Stimulated activated naive CD8-positive, alpha-beta T cell treated with anti-CD3 and anti-CD28 coated beads, Interleukin-15, Interleukin-2, amounts not matched to agents 100 U/mL and 50 U/mL, for 24 hours (primary cell): Measurements from ENCODE around the gene TAS2R16.

ENCODE experiments used
- ATAC-seq: fragments of 150-1000 bp; cut with Tn5 transposase; one replicate; pipeline ENCODE4 v1.10.0; 2021
- DNase-seq: peaks from one replicate; pipeline ENCODE4 v3.0.0; 2021

TAS2R16 gene, protein sequence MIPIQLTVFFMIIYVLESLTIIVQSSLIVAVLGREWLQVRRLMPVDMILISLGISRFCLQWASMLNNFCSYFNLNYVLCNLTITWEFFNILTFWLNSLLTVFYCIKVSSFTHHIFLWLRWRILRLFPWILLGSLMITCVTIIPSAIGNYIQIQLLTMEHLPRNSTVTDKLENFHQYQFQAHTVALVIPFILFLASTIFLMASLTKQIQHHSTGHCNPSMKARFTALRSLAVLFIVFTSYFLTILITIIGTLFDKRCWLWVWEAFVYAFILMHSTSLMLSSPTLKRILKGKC

DNA sequence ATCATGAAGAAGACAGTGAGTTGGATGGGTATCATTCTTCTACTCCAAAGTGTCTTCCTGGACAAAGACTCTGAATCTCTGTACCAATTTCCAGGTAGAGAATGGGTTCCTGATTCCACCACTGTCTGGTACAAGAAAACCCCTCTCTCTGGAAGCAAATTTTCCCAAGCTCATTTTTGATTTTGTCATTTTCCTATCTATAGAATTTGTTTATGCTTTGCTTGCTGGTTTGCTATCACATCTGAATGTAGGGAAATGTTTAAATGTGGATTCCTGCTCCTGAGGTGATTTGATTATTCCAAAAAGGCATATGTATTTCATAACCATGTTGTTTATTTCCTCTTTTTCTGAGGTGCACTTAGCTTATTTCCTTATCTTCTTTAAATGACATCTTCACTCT, at the start of gene TAS2R16:
TAS2R16 (minus strand) TSS at position 101 of the 400 bp plus-strand sequence; CDS start at position 35, 66 bp downstream.
- DNase-seq: no peak
- ATAC-seq: no peak

DNA sequence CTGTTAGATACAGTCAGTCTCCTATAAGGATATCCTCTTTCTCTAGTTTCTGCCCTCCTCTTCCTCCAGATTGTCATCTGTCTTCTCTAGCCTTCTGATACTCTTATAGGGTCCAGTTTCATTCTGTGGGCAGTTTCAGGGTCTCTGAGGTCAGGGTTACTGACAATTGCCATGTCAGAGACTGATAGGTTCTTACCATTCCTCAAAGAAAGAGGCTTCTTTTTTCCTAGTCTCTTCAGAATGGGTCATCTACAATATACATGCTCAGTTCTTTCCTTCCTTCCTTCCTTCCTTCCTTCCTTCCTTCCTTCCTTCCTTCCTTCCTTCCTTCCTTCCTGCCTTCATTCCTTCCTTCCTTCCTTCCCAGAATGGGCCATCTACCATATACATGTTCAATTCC, 48.1 kb upstream of the TAS2R16 start:
- no peak for ATAC-seq

DNA sequence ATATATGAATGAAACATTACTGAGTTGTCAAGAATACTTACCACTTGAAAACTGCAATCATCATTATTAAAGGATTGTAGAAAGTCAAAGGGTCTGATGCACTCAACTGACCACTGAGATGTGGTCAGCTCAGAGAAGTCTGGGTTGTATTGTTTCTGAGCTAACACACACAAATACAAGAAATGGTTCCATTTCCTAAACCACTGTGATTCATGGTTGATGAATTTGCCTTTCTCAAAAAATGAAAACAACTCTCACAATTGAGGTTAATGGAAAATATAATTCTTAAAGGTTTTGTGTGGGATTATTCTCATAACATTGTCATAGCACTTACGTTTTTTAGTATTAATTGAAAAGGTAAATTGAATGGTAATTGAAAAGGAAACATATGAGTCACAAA, 45.6 kb upstream of the TAS2R16 start:
- DNase-seq (no peak), ATAC-seq (no peak)

More for the DNA sequence above, 48.1 kb upstream of the TAS2R16 start:
- no peak for DNase-seq

DNA sequence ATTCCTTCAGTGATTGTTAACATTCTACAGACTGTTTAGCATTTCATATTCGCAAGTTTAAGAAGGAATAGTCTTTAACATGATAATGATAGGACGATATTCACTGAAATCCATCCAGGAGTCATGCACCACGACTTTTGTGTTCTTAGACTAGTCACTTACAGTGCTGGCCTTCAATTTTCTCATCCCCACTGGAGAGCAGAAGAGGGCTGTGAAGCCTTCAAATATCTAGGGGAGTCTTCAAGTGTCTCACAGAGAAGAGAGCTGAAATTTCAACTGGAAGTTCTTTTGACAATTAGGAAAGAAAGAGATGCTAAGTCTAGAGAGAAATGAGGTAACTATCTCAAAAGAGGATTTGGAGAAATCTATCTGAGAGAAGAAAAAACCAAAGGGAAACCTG, 43.8 kb upstream of the TAS2R16 start:
- ATAC-seq: no peak

DNA sequence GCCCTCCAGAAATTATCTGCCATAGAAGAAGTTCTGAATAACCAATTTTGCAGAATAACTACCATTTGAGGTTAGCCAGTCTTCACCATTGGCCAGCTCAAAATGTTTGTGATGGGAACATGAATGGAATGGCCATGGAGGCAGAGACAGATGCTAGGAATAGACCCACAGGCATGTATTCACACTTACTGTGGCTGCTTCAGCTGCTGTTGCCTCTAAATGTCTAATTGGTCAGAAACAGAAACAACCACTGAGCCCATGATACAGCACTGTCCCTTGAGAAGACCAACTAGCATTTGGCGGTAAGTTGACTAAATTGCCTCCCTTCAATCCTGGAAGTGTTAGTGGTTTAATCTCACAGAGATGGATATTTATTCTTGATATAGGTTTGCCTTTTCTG, 38.6 kb upstream of the TAS2R16 start:
- ATAC-seq (no peak), DNase-seq (no peak)

More for the DNA sequence above, 43.8 kb upstream of the TAS2R16 start:
- DNase-seq: no peak

DNA sequence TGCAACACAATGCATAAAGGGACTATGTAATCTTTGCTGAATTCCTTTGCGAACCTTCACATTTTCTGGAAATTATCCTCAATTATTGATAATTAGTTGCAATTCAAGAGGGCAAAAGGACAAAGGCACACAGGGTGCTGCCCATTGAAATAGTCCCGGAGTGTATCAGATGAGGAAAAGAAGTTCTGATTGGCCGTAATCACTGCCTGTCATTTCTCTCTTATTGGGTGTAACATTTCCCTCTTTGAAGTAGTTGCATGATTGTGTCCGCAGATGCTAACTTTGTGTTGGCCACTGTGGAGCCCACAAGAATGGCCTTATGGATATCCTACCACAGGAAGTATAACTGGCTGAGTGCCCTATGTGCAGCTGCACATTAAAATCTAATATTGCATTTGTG, 35.1 kb upstream of the TAS2R16 start:
- ATAC-seq: no peak
- DNase-seq: no peak

DNA sequence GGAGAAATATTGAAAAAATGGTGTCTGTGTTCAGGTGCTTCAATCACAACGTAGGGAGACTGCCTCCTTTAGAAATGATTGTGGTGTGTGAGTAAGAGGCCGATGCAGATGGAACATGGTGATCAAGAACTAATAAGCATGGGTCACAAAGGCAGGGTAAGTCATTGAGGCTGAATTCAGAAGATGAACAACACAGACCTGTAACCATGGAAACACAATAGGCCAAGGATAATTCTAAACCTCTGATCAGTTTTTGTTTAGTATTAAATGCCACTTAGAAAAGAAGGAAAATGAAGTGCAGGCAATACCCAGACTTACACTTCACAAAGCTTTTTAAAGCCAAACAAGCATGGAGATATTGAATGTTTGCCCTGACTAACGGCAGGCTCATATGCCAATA, 32.8 kb upstream of the TAS2R16 start:
- no peak for DNase-seq
- ATAC-seq: no peak

DNA sequence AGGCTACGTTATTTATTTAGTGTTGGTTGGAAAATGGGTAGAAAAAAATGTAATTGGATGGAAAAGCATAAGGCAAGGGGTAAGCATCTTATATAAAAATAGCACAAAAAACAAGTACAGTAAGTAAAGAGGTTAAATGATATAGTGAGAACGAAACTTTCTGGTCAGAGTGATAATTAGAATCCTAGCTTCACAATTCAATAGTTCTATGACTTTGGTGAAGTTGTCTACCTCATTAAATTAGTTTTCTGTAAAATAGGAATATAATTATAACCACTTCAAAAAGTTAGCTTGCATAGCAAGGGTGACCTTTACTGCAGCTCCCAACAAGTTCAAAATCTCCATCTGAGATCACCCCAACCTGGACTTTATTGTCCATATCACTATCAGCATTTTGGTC, 30.8 kb upstream of the TAS2R16 start:
- DNase-seq (no peak), ATAC-seq (no peak)

DNA sequence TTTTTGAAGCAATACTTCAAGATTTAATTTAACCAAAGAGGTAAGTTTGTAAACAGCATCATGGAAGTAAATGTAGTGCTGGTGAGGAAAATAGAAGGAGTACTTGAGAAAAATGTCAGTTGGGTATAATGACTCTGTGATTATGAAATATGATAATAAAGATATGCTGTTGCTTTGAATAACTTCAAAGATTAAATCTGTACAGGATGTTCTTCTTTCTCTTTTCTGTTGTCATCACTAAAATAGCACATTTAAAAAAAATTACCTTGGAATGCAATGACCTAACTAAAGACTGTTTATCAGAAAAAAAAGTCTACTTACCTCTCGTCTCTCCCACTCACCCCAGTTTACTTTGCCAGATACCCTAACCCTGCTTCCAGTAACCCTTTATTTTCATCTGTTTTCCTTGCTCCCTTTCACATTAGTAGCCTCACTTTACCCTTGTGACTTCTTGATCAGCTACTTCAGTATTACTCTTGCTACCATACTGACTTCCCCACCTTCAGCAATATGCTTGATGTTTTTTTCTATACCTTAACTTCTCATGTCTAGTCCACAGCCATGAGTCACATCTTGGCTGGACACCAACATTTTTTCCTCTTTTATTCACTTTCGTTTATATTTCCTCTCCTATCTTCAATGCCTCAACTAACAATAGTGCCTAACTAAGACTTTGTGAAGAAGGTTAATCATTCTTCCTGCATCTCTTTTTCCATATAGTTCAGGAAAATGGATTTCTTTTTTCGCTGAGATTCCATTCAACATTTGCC, 29.7 kb upstream of the TAS2R16 start:
- ATAC-seq (no peak), DNase-seq (no peak)

DNA sequence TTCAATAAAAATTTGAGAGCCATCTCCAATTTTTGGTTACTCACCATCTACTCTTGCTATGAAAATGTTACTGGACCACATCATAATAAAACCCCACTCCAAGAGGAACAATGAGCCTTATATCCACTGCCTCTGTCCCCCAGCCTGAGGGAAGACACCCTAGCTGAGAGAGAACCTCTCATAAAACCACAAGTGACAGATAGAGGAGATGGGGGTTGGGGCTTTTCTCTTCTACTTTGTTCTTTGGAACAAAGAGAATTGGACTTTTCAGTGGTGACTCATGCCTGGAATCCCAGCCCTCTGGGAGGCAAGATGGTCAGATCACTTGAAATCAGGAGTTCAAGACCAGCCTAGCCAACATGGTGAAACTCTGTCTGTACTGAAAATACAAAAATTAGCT, 27.6 kb upstream of the TAS2R16 start:
- DNase-seq (no peak), ATAC-seq (no peak)

DNA sequence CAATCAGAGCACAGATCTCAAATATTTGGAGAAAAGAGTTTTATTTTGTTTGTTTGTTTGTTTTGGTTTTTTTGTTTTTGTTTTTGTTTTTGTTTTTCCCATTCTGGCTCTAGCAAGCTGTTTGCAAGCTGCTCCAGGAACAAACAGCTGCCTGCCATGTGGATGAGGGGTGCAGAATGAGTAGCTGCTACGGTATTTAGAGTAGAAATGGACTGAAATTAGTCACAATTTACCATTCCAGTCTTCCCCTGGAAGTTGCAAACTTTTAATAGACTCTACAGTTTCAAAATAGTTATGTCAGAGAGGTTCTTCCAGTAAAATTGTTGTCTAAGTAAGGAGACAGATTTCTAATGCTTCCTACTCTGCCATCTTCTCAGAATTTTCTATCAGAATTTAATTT, 27.1 kb upstream of the TAS2R16 start:
- DNase-seq: no peak
- no peak for ATAC-seq

DNA sequence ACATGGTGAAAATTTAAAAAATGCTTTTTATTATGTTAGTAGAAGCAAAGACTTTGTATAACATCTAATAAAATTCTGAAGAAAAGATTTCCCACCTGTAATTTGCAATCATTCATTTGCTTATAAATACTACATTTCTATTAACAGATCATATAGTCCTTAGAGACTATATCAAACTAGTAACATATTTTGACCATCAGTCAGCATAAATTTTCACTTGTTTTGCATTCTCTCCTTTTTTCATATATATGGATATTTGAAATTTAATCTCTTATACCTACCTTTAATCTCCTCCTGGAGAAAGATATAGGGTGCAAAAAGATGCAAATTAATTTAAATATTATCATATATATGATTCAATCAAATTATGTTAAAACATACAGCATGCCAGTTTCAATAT, 16.9 kb upstream of the TAS2R16 start:
- no peak for DNase-seq
- no peak for ATAC-seq

DNA sequence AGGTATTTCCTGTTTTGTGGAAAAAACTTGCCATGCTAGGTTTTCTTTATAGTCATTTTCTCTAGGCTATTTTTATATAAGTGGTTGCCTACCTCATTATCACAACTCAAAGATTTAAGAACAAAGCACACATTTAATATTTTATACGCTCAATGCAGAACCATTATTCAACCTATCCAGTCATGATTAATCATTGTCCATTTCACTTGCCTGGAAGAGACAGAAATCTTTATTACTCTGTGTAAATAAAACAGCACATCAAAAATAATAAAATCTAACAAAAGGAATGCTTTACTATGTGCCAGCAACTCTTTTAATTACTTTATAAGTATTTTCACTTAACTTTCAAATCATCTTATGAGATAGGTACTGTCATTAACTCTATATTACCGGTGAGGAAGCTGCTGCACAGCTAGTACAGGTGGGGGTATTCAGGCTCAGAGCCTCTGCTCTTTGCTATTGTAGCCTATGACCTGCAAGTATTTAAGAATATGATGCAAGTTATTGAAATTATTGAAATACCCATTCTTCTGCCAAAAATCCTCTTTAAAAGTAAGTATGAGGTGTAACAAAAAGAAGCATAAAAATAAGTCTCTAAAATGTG, 16.4 kb upstream of the TAS2R16 start:
- no peak for DNase-seq
- ATAC-seq: no peak

DNA sequence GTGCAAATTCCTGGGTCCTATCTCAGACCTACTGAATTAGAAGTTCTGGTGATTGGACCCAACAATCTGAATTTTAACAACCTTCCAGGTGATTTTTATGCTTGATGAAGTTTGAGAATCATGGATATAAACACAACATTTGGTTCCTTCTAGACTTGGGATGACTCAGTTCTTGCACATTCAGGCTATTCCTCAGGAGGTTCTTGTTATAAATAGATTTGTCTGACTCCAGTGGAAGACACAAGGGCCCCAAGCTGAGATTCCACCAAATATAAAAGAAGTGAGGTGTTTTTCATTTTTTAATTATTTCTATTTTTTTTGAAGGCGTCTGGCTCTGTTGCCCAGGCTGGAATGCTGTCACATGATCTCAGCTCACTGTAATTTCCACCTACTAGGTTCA, 9.4 kb upstream of the TAS2R16 start:
- ATAC-seq (no peak), DNase-seq (no peak)

DNA sequence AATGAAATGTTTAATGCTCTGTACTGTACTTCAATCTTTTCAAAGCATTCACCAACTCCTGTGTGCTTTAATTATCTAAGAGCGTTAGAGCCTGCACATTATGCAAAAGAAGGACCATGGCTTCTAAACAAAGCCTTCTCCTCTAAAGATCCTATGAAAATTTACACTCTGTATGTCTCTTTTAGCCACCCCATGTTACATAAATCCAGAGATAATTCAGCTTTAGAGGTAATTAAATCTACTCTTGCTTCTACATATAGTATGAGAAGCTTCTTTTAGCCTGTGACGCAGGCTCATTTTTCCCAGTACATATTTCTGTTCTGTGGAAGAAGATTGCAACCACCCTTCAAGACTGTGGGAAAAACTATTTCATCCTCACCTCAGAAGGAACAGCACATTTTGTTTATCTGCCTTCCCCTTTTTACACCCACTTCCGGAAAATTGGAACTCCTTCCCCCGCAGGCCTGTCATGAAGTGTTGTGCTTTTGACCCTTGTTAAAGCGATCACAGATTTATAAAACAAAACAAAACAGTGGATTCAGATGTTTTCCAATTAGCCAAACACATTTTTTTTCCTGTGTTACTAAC, 8.1 kb upstream of the TAS2R16 start:
- no peak for DNase-seq

DNA sequence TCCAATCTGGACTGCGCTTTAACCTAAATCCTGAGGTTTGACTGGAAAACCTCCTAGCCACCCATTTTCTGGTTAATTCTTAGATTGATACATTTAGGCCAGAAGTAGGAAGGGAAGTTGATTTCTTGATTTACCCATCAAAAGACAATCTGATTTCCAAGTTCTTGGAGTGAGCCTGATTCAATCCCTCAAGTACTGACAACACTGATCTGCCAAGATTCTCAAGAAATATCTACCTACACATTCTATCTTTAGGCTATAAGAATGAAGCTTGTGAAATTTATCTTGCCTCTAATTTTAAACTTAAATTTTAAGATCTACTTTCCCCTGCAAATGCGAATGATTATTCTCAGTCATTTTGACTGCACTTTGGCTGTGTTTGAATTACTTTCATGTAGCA, 5.9 kb downstream of the TAS2R16 start:
- no peak for DNase-seq
- ATAC-seq: no peak

More for the DNA sequence above, 8.1 kb upstream of the TAS2R16 start:
- no peak for ATAC-seq

DNA sequence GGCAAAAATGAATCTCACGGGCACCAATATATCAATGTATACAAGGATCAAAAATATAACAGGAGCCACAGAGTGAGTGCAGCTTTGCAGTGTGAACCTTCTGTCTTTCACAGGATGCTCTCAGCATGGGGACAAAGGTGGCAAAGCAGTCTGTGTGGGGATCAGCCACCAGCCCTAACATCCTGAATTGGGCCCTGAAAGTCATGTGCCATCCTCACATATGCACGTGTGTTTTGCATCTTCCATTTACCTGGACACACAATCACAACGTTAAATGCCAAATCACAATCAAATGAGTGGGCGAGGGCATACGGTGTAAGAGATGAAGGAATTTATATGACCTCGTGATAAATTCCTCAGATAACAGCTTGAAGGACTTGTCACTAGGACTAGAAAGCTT, 6.5 kb downstream of the TAS2R16 start:
- ATAC-seq (no peak), DNase-seq (no peak)

DNA sequence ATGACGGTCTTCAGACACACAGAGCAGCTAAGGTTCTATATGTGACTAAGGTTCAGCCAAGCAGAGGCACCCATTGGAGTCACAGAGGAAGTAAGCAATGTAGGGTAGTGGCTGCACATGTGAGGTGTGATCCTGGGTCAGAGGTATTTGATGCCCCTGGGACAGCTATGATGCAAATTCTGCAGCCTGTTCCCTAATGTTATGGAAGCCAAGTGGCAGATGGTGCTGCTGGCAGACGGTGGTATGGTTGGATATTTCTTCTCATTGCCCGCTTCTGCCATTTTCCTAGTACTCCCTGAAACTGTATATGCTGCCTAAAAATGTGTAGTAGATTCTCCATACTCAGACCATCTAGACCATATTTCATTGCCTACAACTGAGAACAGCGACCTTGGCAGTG, 7.2 kb downstream of the TAS2R16 start:
- no peak for ATAC-seq

DNA sequence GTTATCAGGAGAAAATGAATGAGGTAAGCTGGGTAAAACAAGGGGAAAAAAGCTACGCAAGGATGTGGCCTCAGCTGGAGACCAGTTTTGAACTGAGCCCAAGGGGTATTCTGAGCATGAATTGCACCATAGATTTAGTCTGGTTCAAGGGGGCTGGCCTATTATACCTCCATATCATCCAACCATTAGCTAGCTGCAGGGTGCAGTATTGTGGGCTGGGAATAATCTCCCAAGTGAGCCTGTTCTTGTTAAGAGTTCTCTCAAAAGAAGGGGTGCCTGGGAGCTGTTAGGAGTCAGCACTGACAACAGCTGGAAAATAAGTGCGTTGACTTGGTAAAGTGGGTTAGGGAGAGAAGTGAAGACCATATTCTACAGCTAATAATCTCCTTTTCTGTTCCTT, 8.0 kb downstream of the TAS2R16 start:
- DNase-seq (no peak), ATAC-seq (no peak)

More for the DNA sequence above, 7.2 kb downstream of the TAS2R16 start:
- DNase-seq: no peak

DNA sequence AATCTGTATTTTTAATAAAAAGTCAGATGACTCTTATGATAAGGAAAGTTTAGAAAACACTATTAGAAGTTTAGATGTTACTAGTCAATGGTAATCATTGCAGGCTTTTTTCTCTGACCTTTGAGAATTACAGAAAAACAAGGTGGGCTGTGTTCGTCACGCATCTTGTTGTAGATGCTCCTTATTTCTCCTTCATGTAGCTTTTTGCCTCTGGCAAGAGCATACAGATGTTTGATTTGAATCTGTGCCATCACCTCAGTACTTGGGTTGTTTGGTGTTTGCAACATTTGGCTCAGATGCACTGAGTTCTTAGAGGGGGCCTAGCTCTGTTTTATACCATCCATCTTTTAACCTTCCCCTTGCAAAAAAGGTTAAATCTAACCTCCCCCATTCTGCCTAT, 11.5 kb downstream of the TAS2R16 start:
- no peak for DNase-seq
- no peak for ATAC-seq

DNA sequence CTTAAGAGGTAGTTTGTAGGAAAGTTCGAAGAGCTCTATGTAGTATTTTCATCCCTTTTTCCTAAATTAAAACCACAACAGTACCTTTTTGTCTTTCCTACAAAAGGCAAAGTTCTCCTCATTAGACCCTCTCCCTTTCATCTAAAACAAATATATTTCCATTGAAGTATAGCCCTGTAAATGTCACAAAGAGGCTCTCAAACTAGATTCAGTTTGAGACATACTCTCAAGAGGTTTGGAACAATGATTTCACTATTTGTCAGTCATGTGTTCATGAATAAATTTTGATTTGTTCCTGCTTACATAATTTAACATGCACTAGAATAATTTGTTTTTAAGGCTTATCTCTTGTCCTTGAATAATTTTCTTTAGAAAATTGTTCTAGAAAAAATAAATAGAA, 12.2 kb downstream of the TAS2R16 start:
- no peak for ATAC-seq
- no peak for DNase-seq

DNA sequence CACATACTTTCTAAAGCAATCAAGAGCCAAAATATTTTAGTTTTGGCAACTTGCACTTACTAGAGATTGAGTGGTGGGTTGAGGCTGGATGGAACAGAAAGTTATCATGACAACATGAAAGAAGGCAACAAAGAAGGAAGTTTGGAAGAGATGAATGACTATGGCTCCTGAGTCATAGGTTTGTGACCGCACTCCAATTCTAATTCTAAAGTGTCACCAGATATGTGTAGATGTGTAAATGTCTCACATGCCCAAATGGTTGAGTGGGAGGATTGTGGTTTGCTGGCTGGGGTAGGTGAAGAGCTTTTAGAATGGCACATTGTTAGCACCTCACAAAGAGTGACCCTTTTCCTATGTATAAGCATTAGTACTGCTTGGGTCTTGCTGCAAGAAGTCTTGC, 20.2 kb downstream of the TAS2R16 start:
- no peak for ATAC-seq

DNA sequence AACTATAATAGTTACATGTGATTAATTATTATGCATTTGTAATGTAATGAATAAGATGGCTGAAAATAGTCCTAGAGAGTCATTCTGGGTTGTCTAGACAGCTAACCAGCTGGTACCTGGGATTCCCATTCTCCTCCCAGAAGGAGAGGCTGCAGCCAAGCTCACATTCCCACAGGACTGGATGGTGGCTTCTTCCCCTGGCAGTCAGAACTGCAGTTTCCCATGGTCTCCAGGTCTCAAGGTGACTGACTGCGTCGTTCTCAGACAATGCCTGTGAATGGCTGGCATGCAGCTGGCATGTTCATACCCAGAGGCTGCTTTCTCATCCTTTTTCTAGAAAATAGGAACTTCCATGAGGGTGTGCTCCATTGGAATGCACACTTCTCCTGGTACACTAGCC, 21.3 kb downstream of the TAS2R16 start:
- DNase-seq: no peak
- ATAC-seq: no peak

More for the DNA sequence above, 20.2 kb downstream of the TAS2R16 start:
- DNase-seq: no peak
